ENCODE measurements around the gene GRIA4. TPM values are rescaled to one million over a fixed set of nuclear protein-coding genes. Genes with fewer than 3 reads are reported as not detected.

The GRIA4 gene
- total RNA-seq, 1 donor from 2014 or later: not detected

- H3K27me3 ChIP-seq (ENCODE audit: low read depth): no peaks in the 10 kb centered on the region
- H3K4me3 ChIP-seq: no peak overlapping the region
- no peak overlapping the region for H3K27ac ChIP-seq (replicated peaks)
- H3K36me3 ChIP-seq: no peaks in the 10 kb centered on the region
- H3K9me3 ChIP-seq (replicated peaks): no peaks in the 10 kb centered on the region
- intact Hi-C loops (cut with micrococcal nuclease): no loop called here
- H3K4me1 ChIP-seq: no peaks in the 10 kb centered on the region
- DNase-seq: no peak
- no peak for TF ChIP-seq CTCF (IDR thresholded peaks at IDR 0.05; ENCODE audit: borderline replicate concordance)
These were observed 103.8 kb downstream of the GRIA4 start for GRCh38 chr11:105713696-105714095.

GRCh38 chr11:105718641-105719040 is 108.8 kb downstream of the GRIA4 start:
- no peaks in the 10 kb centered on the region for H3K9me3 ChIP-seq (replicated peaks)
- no peak for TF ChIP-seq CTCF (IDR thresholded peaks at IDR 0.05; ENCODE audit: borderline replicate concordance)
- intact Hi-C loops (cut with micrococcal nuclease): no loop called here

DNA sequence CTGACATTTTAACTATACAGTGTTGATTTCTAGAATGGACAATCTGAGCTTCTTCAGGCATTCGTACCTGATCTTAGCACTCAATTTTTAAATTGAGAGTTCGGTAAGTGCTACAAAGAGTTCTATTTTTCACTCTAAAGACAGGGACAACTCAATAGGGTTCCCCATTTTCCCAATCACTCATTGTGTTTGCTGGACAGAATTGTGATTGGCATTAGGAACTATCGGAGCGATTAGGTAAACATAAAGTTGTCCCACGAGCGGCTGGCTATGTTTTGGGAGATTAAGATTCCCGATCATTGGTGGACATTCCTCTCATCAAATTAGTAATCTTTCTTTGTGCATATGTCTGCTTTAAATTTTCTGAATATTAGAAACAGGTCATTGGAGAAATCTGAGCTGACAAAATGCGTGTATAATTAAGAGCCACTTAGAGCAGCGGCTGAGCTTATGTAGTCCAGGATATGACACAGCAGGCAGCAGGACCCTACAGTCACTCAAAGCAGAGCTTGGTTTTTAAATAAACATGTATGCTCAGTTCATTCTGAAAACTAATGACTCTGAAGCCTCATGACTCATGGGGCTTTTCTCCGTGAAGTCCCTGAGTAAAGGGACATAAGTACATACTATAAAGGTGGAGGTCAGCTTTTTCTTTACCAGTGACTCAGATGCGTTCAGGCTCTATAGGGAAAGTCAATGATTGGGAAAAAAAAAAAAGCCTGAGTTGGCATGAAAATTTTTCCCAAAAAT is 109.4 kb downstream of the GRIA4 start:
- no peak for TF ChIP-seq CTCF (IDR thresholded peaks at IDR 0.05; ENCODE audit: borderline replicate concordance)
- no peaks in the 10 kb centered on the region for H3K4me1 ChIP-seq
- no peaks in the 10 kb centered on the region for H3K9me3 ChIP-seq (replicated peaks)
- H3K27ac ChIP-seq (replicated peaks): no peak overlapping the region
- H3K27me3 ChIP-seq (ENCODE audit: low read depth): no peaks in the 10 kb centered on the region
- no peak overlapping the region for H3K4me3 ChIP-seq
- H3K36me3 ChIP-seq: no peaks in the 10 kb centered on the region
- DNase-seq: no peak
- intact Hi-C loops (cut with micrococcal nuclease): no loop called here

More at GRCh38 chr11:105718641-105719040, 108.8 kb downstream of the GRIA4 start:
- no peaks in the 10 kb centered on the region for H3K36me3 ChIP-seq
- no peaks in the 10 kb centered on the region for H3K4me1 ChIP-seq
- no peak for DNase-seq
- H3K27me3 ChIP-seq (ENCODE audit: low read depth): no peaks in the 10 kb centered on the region
- no peak overlapping the region for H3K4me3 ChIP-seq
- H3K27ac ChIP-seq (replicated peaks): no peak overlapping the region

GRCh38 chr11:105720096-105720495 is 110.2 kb downstream of the GRIA4 start:
- no peaks in the 10 kb centered on the region for H3K4me1 ChIP-seq
- no peaks in the 10 kb centered on the region for H3K36me3 ChIP-seq
- no peak for DNase-seq
- H3K4me3 ChIP-seq: no peak overlapping the region
- H3K27ac ChIP-seq (replicated peaks): no peak overlapping the region
- intact Hi-C loops (cut with micrococcal nuclease): no loop called here
- no peaks in the 10 kb centered on the region for H3K9me3 ChIP-seq (replicated peaks)
- H3K27me3 ChIP-seq (ENCODE audit: low read depth): no peaks in the 10 kb centered on the region
- no peak for TF ChIP-seq CTCF (IDR thresholded peaks at IDR 0.05; ENCODE audit: borderline replicate concordance)

DNA sequence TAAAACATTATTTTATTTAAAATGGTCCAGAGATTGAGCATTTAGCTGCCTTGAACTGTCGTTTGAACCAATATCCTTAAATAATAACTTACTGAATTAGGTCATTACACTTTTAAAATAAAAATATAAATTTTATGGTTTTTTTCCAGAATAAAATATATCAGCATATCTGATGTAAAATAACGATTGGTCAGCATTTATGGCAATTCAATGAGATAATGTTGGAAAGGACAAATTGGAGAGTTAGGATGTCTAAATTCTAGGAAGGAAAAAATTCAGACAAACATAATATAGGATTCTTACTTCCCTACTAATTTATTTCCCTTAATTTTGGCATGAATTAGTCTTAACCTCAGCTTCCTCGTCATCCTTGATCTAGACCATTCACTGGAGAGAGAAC is 113.4 kb downstream of the GRIA4 start:
- Histone ChIP-seq H3K9me3 (replicated peaks) (peaks cover 18% of the 10 kb centered on the region), H3K4me1 (no peaks in the 10 kb centered on the region), H3K27ac (replicated peaks) (no peak overlapping the region), H3K36me3 (no peaks in the 10 kb centered on the region), H3K4me3 (no peak overlapping the region), H3K27me3 (ENCODE audit: low read depth) (no peaks in the 10 kb centered on the region)
- no peak for TF ChIP-seq CTCF (IDR thresholded peaks at IDR 0.05; ENCODE audit: borderline replicate concordance)
- DNase-seq: no peak
- intact Hi-C loops (cut with micrococcal nuclease): no loop called here

All from left ventricle myocardium inferior (tissue), 1 donor.